Activated CD4-positive, CD25-positive, alpha-beta regulatory T cell treated with anti-CD3 and anti-CD28 coated beads, Interleukin-2, amount 50 U/mL, for 24 hours (primary cell): ENCODE data around the gene SLC13A3.
"Not testable (repeated sequence)": the region's sequence is repeated elsewhere in the genome, so short reads cannot be mapped to it uniquely, and the experiment has no call there.

ENCODE experiments used
- ATAC-seq, 2 donors: fragments of 150-1000 bp; cut with Tn5 transposase; one replicate each; pipeline ENCODE4 v1.10.0; 2021; ENCODE audit warnings: mild to moderate bottlenecking in 1 of 2, moderate library complexity in 1 of 2

Gene SLC13A3

DNA sequence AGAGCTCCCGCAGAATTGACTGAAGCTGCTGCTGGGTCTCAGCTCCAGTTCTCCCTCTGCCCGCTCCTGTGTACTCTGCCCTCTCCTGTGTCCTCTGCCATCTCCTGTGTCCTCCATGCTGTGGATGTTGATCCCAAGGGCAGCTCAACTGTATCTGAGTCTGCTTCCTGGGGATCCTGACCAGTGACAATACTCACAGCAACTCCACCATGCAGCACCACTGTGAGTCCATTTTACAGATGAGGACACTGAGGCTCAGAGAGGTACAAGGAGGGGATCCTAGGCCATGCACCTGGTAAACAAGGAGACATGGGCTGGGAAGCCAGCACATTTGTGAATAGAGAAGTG lies 29.4 kb upstream of the SLC13A3 start:
- ATAC-seq = no peak

DNA sequence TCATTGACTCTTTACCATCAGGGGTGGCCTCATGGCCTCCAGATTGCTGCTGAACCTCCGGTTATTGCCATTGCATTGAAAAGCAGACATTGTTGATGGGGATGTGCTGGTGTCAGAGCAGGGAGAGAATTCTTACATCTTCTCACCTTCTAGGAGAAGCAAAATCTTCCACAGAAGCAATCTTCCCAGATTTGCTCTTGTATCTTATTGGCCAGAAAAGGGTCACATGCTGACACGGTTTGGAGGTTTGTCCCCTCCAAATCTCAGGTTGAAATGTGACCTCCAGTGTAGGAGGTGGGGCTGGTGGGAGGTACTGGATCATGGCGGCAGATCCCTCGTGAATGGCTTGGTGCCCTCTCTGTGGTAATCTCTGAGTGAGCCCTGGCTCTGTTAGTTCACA lies 27.3 kb upstream of the SLC13A3 start:
- no peak for ATAC-seq

DNA sequence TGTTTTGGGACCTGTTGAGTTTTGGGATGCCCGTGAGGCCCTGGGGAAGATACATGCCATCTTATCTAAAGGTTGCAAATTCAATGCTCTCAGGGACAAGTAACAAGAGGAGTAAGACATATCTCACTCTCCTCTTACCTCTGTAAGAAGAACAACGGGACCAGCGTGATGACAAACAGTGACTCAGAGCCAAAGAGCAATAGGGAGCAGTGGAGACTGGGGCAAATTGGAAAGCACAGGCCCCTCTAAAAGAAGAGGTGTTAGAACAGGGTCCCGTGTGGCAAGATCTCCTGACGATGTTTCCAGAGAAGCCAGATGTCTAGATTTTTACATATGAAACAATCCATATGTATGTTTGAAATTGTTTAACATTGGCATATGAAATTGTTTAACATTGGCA lies 26.3 kb upstream of the SLC13A3 start:
- no peak for ATAC-seq

DNA sequence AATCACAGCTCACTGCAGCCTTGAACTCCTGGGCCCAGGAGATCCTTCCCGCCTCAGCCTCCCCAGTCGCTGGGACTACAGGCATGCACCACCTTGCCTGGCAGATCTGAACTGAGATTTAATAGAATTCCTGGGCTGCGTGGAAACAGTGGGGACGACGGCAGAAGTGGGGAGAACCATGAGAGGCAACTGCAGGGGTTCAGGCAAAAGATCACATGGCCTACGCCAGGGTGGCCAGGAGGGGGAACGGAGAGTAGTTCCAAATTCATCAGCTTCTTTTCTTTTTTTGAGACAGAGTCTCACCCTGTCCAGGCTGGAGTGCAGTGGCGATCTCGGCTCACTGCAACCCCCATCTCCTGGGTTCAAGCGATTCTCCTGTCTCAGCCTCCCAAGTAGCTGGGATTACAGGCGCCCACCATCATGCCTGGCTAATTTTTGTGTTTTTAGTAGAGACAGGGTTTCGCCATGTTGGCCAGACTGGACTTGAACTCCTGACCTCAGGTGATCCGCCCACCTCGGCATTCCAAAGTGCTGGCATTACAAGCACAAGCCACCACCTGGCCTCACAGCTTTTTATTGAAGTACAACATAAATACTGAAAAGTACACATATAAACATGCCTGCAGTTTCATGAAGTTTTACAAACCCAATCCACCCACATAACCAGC lies 25.5 kb upstream of the SLC13A3 start:
- ATAC-seq = not testable (repeated sequence)

DNA sequence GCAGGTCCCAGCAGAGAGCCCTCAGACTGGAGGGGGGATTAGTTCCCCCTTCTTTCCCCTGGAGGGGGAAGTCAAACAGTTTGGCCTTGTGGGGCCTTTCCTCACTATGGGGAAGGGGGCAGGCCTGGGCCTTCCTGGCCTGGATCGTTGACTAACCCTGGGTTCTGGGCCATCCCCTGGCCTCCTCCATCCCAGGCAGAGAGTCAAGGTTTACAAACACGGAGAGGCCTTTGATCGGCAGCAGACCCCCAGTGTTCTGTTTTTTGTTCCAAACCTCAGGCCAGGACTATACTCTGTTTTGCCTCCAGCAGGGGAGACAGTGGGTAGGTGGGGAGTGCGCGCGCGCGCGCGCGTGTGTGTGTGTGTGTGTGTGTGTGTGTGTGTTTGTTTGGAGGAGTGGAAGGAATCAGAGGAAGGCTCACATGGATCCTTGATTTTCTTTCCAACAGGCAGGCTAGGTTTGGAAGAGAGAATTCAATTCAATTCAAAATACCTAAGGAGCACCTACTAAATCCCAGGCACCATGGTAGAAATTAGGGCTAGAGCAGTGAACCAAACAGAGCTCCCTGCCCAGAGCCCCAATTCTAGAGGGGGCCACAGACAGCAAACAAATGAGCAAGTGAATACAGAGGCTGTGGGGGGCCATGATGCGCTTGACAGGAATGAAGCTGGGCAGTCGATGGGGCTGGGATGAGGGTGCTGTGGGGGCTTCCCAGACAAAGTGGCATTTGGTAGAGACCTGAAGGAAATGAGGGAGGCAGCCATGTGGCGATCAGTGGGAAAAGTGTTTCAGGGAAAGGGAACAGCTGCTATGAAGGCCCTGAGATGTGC lies 23.2 kb upstream of the SLC13A3 start:
- no peak for ATAC-seq

DNA sequence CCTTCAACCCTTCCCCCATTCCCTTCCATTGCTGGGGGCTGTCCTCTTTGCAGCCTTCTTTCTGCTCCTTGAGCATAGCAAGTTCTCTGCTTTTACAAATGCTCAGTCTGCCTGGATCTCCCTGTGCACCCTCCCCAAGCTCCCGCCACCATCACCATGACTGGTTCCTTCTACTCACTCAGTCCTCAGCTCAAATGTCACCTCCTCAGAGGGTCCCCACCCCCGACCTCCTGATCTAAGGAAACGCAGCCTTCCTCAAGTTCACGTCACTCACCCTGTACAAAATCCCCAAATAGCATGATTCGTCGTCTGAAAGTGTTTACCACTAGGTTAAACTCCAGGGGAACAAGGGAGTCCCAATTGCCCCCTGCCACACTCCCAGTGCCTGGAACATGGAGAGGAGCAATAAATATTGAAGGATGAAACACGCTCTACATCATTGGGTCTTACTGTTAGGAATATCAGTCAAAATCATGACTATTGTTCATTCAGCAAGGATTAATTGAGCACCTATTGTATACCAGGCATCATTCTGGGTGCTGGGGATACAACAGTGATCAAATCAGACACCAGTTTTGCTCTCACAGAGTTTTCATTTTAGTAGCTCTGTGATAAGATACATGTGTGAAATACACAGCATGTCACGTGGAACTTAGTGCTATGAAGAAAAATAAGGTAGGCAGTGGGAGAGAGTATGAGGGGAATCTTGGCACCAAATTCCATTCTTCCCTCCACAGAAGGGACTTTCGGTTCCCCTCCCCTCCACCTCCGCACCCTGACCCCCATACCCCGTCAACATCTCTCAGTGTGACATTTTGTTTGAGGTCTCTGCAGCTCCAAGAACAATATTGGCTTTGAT lies 22.4 kb upstream of the SLC13A3 start:
- ATAC-seq = no peak

DNA sequence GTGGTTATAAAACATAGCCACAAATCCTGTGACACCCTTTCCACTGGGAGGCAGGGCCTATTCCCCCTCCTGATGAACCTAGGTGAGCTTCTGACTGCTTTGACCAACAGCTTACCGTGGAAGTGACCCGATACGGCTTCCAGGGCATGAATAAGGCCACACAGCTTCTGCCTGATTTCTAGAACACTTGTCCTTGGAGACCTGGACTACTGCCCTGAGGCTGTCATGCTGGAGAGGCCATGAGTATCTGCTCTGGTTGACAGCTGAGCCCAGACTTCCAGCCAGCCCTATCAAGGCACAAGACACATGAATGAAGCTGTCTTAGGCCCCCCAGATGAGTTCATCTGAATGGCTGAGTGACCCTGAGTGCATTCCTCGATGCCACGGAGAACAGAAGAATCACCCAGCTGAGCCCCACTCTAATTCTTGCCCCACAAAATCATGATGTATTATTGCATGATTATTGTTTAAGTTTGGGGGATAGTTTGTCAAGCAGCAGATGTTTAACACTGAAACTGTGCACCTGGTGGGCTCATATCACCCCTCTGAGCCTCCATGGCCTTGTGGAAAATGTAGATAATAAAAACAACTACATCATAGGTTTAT lies 21.4 kb upstream of the SLC13A3 start:
- ATAC-seq = no peak

DNA sequence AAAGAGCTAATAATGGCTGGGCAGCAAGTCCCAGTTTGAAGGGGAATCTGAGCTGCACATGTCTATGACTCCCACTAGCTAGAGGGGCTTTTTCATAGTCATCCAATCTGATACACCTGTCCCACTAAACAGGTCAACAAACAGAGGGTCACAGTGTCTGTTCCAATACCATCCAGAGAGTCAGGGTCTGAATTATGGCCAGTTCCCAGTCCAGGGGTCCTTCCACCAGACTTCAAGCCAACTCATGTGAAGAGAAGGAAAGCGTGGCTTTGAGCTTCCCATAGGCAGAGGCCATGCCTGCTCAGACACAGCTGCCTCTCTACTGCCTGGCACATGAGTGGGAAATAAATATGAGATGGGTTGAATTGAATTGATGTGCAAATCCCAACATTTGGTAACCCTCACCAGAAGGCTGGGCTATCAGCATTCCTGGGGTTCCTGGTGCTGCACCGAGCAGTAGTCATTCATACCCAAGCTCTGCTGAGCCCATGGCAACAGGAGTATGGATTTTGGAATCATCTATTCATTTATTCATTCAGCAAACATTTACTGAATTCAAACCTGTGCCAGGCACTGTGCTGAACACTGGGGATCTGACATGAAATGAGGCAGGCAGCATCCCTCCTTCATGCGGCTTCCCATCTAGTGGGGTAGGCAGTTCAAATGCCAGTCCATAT lies 20.7 kb upstream of the SLC13A3 start:
- no peak for ATAC-seq

DNA sequence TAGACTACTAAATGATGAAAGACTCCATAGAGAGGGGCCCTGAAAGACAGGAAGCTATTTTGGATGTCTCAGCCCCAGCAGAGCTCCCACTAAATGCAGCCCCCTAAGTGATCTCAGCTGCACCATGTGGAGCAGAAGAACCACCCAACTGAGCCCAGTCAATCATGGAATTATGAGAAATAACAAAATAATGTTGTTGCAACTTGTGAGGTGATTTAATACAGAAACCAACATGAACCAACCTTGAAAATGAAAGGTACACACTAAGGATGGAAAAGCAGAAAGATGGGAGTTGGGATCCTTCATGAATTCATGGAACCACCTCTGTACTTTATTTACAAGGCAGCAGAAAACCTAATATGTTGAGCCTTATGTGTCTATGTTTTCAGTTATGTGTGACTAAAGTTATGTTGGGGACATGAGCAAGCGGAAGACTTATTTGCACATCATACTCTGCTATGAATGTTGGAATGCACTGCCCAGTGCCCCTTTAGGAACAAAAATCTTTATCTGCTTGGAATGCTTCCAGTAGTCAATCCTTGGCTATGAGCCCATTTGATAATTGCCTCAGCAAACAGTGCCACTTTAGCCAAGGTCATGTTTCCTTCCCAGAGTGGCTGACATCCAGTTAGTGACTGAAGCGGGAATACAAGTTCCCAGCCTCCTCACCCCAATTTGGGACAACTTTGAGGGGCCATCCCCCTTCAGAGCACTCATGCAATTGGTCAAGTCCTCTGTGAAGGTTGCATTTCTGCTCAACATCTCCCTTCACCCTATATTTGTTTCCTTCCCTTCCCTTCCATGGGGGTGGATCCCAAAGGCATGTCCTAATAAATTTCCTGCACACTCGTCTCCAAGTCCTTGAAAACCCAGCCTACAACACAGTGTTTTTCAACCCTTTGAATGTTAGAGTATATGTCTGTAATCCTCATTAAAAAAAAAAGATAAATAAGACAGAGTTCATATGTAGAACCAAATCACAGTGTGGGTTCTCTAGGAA lies 19.6 kb upstream of the SLC13A3 start:
- no peak for ATAC-seq

DNA sequence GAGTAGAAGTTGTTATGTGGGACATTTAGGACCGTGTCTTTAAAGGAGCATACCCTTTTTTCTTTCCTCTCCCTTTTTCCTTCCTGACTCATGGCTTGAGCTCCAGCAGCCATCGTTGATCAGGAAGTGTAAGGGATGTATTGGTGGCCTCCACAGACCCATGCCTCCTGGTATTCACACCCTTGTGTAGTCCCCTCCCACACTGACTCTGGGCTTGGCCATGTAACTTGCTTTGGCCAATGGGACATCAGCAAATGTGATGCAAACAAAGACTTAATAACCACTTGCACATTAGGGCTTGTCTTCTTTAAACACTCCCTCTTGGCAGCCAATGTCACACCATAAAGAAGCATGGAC lies 18.9 kb upstream of the SLC13A3 start:
- no peak for ATAC-seq

DNA sequence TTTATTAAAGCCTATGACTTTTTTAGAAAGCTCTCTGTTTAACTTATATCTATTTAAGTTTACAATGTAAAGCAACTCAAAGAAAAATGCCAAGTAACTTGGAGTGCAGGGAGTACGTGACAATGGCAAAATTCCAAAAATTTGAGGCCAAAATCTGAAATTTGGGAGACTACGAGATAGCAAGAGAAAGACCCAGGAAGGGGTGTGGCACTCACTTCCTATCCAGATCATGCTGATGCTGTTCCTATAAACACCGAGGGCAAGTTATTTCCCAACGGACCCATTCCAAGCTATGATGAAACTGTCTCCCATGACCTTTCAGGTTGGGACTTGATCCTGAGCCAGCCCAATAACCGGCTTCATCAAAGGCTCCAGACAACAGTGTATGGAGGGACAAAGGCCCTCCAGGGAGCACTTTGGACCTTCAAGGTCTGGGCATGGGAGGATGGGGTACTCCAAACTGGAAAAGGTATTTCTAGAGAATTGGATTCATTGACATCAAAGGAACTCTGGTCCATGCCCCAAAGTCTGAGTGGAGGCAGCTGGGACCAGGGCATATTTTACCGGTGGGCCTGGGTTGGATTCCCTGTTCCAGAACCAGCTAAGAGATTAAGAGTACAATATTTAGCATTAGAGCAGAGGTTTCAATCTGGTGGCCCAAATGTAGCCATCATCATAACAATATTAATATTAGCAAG lies 15.7 kb upstream of the SLC13A3 start:
- ATAC-seq = no peak

DNA sequence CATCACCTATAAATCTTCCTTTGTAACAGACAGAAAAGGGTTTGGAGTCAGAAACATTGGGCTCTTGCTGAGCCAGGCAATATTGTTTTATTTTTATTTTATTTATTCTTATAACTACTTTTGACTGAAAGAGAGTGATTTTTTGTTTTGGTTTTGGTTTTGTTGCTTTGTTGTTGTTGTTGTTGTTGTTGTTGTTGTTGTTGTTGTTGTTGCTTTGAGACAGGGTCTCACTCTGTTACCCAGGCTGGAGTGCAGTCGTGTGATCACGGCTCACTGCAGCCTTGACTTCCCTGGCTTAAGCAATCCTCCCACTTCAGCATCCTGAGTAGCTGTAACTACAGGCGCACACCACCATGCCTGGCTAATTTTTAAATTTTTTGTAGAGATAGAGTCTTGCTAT lies 15.0 kb upstream of the SLC13A3 start:
- no peak for ATAC-seq

DNA sequence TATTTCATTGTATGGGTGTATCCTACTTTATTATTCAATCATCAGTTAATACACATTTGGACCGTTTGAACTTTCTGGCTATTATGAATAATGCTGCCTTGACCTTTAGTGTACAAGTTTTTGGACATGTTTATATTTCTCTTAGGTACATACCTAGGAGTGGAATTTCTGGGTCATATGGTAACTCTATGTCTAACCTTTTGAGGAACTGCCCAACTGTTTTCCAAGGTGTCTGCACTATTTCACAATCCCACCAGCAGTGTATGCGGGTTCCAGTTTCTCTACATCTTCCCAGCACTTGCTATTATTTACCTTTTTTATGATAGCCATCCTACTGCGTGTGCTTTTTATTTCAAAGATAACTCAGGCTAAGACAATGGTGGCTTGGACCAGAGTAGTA lies 14.3 kb upstream of the SLC13A3 start:
- ATAC-seq = no peak

DNA sequence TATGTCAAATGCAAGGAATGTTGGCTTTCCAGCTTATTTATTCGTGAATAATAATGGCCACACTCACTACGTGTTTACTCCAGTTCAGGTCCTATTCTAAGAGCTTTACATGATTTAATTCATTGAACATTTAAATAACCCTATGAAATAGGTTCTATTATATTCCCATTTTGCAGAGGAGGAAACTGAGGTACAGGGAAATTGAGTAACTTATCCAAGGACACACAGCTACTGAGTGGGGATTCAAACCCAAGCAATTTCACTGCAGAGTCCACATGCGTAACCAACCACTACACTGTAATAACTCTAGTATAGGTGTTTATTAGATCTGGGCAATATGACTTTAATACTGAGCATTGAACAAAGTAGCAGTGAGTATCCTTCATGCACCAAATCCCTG lies 12.3 kb upstream of the SLC13A3 start:
- ATAC-seq = no peak

DNA sequence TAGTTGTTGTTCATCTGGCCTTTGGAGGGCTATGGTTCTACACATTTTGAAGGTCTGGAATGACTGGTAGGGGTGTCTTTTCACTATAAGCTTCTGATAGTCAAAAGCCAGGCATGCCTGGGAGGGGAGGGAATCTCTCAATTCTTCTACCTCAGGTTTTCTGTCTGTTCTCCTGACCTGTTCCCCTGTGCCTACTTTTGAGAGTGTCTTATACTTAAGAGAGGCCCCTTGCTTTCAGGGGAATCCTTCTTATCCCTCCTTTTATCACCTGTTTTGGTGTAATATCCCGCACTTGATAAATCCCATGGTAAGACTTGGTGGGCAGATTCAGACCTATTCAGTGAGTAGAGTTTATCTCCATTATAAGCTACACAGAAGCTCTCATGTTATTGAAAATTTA lies 10.4 kb upstream of the SLC13A3 start:
- no peak for ATAC-seq

DNA sequence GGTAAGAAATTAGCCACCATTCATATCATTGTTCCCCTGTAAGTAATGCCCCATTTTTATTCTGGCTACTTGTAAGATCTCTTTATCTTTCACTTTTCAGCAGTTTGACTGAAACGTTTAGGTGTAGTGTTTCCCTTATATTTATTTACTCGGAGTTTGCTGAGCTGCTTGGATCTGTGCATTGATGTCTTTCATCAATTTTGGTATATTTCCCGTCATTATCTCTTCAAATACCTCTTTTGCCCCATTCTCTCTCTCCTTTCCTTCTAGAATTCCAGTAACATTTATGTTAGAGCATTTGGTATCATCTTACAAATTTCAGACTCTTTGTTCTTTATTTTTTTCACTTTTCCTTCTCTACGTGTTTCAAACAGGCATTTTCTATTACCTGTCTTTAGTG lies 9.2 kb upstream of the SLC13A3 start:
- ATAC-seq = no peak

DNA sequence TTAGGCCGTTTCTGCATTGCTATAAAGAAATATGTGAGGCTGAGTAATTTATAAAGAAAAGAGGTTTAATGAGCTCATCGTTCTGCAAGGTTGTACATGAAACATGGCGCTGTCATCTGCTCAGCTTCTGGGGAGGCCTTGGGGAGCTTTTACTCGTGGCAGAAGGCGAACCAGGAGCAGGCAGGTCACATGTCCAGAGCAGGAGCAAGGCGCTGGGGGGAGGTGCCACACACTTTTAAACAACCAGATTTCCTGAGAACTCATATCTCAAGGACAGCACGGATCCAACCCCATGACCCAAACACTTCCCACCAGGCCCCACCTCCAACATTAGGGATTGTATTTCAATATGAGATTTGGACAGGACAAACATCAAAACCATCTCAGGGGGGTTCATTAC lies 6.4 kb upstream of the SLC13A3 start:
- ATAC-seq = no peak

DNA sequence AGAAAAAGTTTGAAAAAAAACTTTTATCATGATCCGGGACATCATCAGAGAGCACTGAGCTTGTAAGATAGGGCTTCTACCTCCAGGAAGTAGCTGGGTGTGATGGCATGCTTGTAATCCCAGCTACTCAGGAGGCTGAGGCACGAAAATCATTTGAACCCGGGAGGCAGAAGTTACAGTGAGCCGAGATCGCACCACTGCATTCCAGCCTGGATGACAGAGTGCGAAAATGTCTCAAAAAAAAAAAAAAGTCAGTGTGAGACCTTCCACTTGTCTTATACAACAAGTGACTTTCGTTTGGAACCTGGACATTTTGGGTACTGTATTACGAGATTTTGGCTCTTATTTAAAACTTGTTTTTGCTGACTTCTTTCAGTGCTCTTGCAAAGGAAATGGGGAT lies 5.9 kb upstream of the SLC13A3 start:
- no peak for ATAC-seq

DNA sequence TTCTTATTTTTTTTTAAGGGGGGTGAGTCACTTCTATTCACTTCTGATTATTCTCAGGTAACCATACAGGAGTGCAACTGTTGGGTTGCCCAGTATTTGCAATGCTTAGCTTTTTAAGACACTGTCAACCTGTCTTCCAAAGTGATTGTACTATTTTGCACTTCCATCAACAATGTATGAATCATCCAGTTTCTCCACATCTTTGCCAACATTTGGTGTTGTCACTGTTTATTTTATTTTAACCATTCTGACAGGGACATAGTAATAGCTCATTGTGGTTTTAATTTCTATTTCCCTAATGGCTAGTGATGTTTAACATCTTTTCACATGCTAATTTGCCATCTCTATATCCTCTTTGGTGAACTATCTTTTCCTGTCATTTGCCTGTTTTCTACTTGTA lies 1.4 kb upstream of the SLC13A3 start:
- ATAC-seq = no peak

DNA sequence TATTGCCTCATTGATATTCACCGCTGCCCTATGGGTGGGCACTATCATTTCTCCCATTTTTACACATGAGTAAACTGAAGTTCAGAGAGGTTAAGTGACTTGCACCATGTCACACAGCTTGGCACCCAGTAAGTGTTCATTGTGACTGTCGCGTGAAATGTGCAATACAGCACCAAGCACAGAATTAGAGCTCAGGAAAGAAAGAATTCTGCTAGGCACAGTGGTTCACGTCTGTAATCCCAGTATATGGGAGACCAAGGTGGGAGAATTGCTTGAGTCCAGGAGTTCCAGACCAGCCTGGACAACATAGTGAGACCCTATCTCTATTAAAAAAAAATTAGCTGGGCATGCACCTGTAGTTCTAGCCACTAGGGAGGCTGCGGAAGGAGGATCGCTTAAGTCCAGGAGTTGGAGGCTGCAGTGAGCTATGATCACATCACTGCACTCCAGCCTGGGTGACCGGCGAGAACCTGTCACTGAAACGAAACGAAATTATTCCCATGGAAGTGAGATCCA lies 626 bp downstream of the SLC13A3 start:
- ATAC-seq = no peak
